Lung microvascular endothelial cell (primary cell): Measurements from ENCODE around the gene RBBP8. TPM values are rescaled to one million over a fixed set of nuclear protein-coding genes. Genes with fewer than 3 reads are reported as not detected.
"Not testable (repeated sequence)": the region's sequence is repeated elsewhere in the genome, so short reads cannot be mapped to it uniquely, and the experiment has no call there.

ENCODE experiments used
- DNase-seq, 2 donors: peaks; one replicate each; pipeline versions ENCODE4 v3.0.0 to v3.0.0-alpha.2; 2010; ENCODE audit warnings: low read depth in 2 of 2
- total RNA-seq: library from RNA; depleted of rRNA; stranded (reverse); fragments of >200 nt; gene quantifications from 2 replicates; pipeline ENCODE4 v1.2.1, GENCODE V29; 2014

The RBBP8 gene
- total RNA-seq, 1 donor from 2014 or later = 13.5 TPM

DNA sequence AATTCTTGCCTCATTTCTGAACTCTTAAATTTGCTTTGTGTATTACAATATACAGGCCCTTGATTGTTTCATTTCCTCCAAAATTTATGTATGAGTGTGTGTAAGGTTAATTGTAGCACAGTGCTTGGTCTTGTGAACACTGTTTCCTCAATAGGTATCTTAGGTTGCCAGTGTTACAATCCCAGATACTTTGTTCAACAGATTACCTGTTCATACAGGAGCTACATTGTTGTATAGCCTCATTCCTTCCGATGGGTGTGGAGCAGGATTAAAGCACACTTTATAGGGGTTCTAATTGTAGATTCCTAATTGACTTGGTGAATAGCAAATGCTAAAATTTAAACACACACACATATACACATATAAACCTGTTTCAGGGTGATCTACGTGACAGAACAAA, 10.7 kb downstream of the RBBP8 start:
- DNase-seq = no peak

- no peak for DNase-seq
These were observed 13.1 kb downstream of the RBBP8 start for GRCh38 chr18:22946217-22946616.

- no peak for DNase-seq
These were observed 13.7 kb downstream of the RBBP8 start for GRCh38 chr18:22946846-22947245.

- DNase-seq = no peak
These were observed 18.7 kb downstream of the RBBP8 start for GRCh38 chr18:22951823-22952222.

DNA sequence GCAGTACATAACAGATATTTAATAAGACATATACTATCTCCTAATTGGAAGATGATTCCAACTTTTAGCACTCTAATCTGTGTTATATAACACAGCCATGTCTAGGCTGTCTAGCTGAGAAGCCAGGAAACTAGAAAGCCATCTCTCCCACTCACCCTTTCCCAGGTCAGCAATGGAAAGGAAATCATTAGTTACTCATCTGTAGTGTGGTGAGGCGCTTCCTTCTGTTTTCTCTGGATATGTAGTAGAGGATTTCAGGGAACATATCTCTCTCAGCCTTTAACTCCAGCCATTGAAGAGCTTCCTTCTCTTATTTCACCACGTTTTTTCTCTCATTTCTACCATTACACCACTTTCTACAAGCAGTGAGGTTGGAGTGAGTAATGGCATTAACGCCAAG, 19.4 kb downstream of the RBBP8 start:
- peak; percentile 58 to 63 for DNase-seq

- not testable (repeated sequence) for DNase-seq
These were observed 20.9 kb downstream of the RBBP8 start for GRCh38 chr18:22953982-22954381.

DNA sequence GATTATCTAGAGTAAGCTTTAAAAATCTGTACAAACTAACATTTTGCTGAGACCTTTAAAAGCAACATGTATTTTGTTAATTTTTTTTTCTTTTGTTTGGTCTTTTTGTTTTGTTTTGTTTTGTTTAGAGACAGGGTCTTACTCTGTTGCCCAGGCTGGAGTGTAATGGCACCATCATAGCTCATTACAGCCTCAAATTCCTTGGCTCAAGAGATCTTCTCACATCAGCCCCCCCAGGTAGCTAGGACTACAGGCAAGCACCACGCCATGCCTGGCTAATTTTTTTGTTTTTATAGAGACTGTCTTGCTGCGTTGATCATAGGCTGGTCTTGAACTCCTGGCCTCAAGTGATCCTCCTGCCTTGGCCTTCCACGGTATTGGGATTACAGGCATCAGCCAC, 23.1 kb downstream of the RBBP8 start:
- no peak for DNase-seq

GRCh38 chr18:22961156-22961555, 28.0 kb downstream of the RBBP8 start:
- no peak for DNase-seq

GRCh38 chr18:22962004-22962403, 28.9 kb downstream of the RBBP8 start:
- DNase-seq = no peak

DNA sequence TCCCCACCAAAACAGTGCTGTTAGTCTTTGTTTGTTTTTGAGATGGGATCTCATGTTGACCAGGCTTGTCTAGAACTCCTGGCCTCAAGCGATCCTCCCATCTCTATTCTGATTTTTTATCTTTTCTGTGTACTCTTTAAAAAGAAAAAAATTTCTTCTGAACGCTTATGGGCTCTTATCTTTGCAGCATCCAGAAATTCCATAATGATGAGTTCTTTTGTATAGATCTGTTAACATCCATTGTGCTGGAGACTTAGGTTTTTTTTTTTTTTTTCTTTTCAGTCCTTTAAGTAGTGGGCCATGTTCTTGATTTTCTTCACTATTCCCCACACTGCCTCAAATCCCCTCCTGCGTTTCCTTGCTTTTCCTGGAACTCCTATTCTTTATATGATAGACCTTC, 31.0 kb downstream of the RBBP8 start:
- no peak for DNase-seq

DNA sequence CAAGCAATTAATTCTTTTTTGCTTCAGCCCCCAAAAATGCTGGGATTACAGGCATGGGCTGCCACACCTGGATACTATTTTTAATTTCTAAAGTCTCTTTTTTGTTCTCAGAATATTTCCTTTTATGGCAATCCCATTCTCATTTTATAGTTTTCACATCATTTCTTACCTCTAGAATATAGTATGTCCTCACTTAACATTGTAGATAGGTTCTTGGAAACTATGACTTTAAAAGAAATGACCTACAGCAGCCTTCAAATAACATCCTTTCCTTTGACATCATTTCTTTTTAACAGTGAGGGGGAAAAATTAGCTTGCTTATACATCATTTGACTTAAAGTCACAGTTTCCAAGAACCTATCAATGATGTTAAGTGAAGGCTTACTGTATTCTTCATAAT, 31.6 kb downstream of the RBBP8 start:
- no peak for DNase-seq

GRCh38 chr18:22971038-22971437, 37.9 kb downstream of the RBBP8 start:
- no peak for DNase-seq

- no peak for DNase-seq
These were observed 40.9 kb downstream of the RBBP8 start for GRCh38 chr18:22974001-22974400.

- no peak for DNase-seq
These were observed 41.6 kb downstream of the RBBP8 start for GRCh38 chr18:22974707-22975106.

GRCh38 chr18:22975508-22975907, 42.4 kb downstream of the RBBP8 start:
- no peak for DNase-seq

- peak; percentile 84 to 91 for DNase-seq
These were observed 44.9 kb downstream of the RBBP8 start for GRCh38 chr18:22977847-22978701.

GRCh38 chr18:22980394-22980793, 47.3 kb downstream of the RBBP8 start:
- no peak for DNase-seq

DNA sequence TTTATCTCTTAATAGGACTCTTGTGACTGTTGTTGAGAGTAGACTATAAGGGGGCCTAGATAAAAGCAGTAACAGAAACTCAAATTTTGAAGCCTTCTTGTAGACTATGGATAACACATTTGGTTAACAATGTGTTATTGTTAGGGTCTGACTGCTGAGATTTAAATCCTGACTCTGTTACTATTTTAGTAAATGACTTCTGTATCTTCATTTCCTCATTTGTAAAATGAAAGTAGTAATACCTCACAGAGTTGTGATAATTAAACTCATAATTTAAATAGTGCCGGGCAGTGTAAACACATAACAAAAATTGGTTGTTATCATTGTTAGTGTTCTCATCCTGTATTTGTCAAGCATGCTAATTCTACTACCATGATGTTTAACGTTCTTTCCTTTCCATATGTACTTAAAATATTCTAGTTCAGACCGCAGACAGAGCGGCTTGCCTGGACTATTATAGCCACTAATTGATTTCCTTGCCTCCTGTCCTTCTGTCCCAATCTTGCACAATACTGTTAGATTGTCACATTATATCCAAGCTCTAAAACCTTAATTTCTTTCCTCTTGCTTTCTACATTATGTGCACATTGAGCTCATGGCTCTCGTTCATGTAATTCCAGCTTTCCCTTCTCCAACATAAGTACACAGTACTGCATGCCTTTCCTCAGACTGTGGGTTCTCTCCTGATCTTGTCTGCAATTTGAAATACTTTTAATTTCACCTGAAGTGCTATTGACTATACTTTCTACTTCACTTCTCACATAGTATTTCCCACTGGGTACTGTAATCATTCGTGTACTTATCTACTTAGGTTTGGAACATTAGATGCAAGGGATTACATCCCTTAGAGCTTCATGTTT, 48.4 kb downstream of the RBBP8 start:
- no peak for DNase-seq

- peak; percentile 61 to 70 for DNase-seq
These were observed 50.0 kb downstream of the RBBP8 start for GRCh38 chr18:22983175-22983574.

DNA sequence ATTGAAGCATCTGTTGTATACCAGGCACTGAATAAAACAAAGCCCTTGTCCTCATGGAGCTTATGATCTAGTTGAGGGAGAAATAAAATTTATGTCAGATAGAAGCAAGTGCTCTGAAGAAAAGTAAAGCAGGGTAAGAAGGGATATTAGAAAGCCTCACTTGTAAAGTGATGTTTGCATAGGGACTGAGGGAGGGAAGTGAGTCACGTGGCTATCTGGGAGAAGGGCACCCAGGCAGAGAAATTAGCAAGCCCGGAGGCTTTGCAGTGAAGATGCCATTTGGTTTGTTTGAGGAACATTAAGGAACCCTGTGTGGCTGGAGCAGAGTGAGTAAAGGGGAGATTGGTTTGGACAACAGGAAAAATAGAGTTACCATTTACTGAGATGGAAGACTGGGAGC, 52.1 kb downstream of the RBBP8 start:
- no peak for DNase-seq

GRCh38 chr18:22987547-22988189, 54.5 kb downstream of the RBBP8 start:
- DNase-seq = no peak

DNA sequence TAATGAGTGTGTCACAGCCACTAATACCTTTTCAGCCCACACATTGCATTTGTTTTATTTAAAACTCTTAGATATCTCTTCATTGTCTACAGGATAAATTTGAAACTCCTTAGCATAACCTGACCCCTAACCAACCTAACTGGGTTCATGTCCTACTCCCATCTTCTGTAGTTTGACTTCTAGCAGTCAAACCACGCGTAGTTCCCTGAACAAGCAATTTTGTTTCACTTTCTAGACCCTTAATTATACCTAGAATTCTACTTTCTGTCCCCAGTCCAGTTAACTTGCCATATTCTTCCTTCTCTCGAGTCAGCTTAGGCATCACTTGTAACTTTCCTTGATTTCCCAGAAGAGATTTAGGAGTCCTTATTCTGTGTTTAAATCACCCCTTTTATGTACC, 55.1 kb downstream of the RBBP8 start:
- DNase-seq = no peak
